LNCaP clone FGC (cell line): ENCODE data around the gene DNAJB9.

Source experiments
- DNase-seq: peaks from one replicate; pipeline ENCODE4 v3.0.0-alpha.2; 2011; ENCODE audit warnings: low read depth
- H3K4me3 ChIP-seq: 2 replicates; pipeline ENCODE4 v1.5.1; 2011; ENCODE audit warnings: mild to moderate bottlenecking, low read depth, low read length, control low read depth
- TF ChIP-seq, protein P1 (sequence below): IDR thresholded peaks from 2 replicates; pipeline ENCODE4 v1.5.1; 2012; ENCODE audit warnings: mild to moderate bottlenecking; ENCODE audit not compliant: control insufficient read depth, insufficient read depth; ENCODE audit errors: extremely low read depth

Gene DNAJB9

DNA sequence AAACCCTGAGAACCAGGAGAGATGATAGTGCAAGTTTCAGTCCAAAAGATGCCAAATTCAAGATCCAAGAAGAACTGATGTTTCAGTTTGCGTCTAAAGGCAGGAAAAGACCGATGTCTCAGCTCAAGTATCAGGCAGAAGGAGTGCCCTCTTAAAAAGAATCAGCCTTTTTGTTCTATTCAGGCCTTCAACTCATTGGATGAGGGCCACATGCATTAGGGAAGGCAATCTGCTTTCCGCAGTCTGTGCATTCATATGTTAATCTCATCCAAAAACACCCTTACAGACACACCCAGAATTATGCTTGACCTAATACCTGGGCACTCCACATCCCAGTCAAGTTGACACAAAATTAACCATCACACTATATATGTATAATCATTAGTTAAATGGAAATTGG, 45.2 kb downstream of the DNAJB9 start:
- no peak overlapping the region for H3K4me3 ChIP-seq
- TF ChIP-seq, protein P1, sequence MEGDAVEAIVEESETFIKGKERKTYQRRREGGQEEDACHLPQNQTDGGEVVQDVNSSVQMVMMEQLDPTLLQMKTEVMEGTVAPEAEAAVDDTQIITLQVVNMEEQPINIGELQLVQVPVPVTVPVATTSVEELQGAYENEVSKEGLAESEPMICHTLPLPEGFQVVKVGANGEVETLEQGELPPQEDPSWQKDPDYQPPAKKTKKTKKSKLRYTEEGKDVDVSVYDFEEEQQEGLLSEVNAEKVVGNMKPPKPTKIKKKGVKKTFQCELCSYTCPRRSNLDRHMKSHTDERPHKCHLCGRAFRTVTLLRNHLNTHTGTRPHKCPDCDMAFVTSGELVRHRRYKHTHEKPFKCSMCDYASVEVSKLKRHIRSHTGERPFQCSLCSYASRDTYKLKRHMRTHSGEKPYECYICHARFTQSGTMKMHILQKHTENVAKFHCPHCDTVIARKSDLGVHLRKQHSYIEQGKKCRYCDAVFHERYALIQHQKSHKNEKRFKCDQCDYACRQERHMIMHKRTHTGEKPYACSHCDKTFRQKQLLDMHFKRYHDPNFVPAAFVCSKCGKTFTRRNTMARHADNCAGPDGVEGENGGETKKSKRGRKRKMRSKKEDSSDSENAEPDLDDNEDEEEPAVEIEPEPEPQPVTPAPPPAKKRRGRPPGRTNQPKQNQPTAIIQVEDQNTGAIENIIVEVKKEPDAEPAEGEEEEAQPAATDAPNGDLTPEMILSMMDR = no peak
- DNase-seq = no peak

DNA sequence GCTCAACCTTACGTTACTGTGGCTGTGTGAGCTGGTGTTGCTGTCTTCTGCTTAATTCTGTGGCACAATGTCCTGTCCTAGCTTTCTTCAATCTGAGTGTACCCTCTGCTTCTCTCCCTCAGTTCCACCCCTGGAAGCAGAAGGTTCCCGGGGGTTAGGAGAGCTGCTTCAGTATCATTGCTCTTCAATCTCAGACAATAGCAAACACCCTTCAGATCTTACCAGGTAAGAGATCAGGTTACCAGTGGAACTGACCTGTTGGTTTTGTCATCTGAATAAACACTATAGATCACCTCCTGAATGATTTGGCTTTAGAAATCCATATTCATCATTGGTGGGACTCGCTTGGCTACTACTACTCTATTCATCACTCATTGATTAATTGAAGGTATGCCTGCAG, 48.4 kb downstream of the DNAJB9 start:
- DNase-seq = no peak
- no peak overlapping the region for H3K4me3 ChIP-seq
- TF ChIP-seq, protein P1 = no peak

DNA sequence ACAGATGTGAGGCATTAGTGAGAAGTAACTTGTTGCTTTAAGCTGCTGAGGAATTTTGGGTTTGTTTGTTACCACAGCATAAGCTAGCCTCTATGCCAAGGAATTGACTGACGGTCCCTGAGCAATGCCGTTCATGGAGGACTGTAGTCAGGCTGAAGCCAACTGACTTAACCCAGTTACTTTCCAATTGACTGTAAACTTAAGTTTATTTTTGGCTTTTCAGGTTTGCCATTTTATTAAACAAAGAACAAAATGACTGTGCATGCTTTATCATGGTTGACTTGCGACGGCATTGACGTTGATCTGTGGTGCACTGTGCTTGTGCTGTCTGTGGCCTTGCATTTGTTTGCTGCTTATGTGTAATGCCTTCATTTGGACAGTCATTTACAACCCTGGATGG, 53.5 kb downstream of the DNAJB9 start:
- DNase-seq = no peak
- TF ChIP-seq, protein P1 = no peak
- H3K4me3 ChIP-seq = no peak overlapping the region
